Small intestine (tissue), 7 donors: ENCODE results near the gene UBE3B. TPM values are rescaled to one million over a fixed set of nuclear protein-coding genes. Genes with fewer than 3 reads are reported as not detected.
A peak's percentile ranks its signal among the peaks of the same experiment; 100 is the strongest.
"Not testable (repeated sequence)": the region's sequence is repeated elsewhere in the genome, so short reads cannot be mapped to it uniquely, and the experiment has no call there.

Experiments
- DNase-seq, 2 donors: peaks; one replicate each; pipeline versions ENCODE4 v3.0.0 to v3.0.0-alpha.2; 2013
- FAIRE-seq: peaks from 2 replicates; lab custom pipeline; 2012; peaks lifted over from hg19 to GRCh38; lab: Jason Lieb, UNC
- H3K27ac ChIP-seq, 3 donors: one replicate each; pipeline ENCODE4 v1.5.1; 2013; ENCODE audit warnings: low read length in 2 of 3, mild to moderate bottlenecking in 2 of 3, control low read depth in 1 of 3, inconsistent platforms in 1 of 3, low read depth in 1 of 3, moderate library complexity in 1 of 3
- H3K27me3 ChIP-seq, 3 donors: one replicate each; pipeline ENCODE4 v1.6.1; 2013; ENCODE audit warnings: low read length in 3 of 3, inconsistent platforms in 1 of 3; ENCODE audit not compliant: control insufficient read depth in 3 of 3, insufficient read depth in 3 of 3
- H3K36me3 ChIP-seq, 3 donors: one replicate each; pipeline ENCODE4 v1.6.1; 2013; ENCODE audit warnings: low read length in 3 of 3, inconsistent platforms in 1 of 3, low read depth in 1 of 3, mild to moderate bottlenecking in 1 of 3, moderate library complexity in 1 of 3; ENCODE audit not compliant: control insufficient read depth in 3 of 3, insufficient read depth in 2 of 3
- H3K4me1 ChIP-seq, 3 donors: one replicate each; pipeline ENCODE4 v1.6.1; 2013; ENCODE audit warnings: low read length in 2 of 3, inconsistent platforms in 1 of 3, low read depth in 1 of 3, mild to moderate bottlenecking in 1 of 3, moderate library complexity in 1 of 3; ENCODE audit not compliant: control insufficient read depth in 3 of 3, insufficient read depth in 2 of 3
- H3K4me3 ChIP-seq, 3 donors: one replicate each; pipeline ENCODE4 v1.5.1; 2013; ENCODE audit warnings: low read length in 3 of 3, control low read depth in 1 of 3, inconsistent platforms in 1 of 3, low read depth in 1 of 3, mild to moderate bottlenecking in 1 of 3, moderate library complexity in 1 of 3
- H3K9me3 ChIP-seq, 2 donors: one replicate each; pipeline ENCODE4 v1.6.1; 2013; ENCODE audit warnings: low read depth in 1 of 2, low read length in 1 of 2; ENCODE audit not compliant: control insufficient read depth in 2 of 2, insufficient read depth in 1 of 2
- WGBS, 3 donors: extraction: QIAGEN DNeasy Blood & Tissue Kit; methylation state at CpG; one replicate each; pipeline ENCODE4 v1.1.7; 2013; 5-methylcytosine and 5-hydroxymethylcytosine counted together
- polyA plus RNA-seq, 4 donors: library from polyadenylated mRNA; stranded (reverse) in 3 of 4; unstranded in 1 of 4; fragments of 200-250 nt in 3 of 4; fragments of 120-200 nt in 1 of 4; gene quantifications; one replicate each; pipeline versions ENCODE4 v1.2.1 to v1.2.3, GENCODE V29; 2013
- donor health status: healthy with polysubstance abuse.
- donor health status: control.
- donor health status: control.
- donor health status: Bipolar disorder and iron deficiency.
- donor health status: healthy.

UBE3B gene
- polyA plus RNA-seq, 4 donors, result 13.0 to 33.2 (median 13.3) TPM

DNA sequence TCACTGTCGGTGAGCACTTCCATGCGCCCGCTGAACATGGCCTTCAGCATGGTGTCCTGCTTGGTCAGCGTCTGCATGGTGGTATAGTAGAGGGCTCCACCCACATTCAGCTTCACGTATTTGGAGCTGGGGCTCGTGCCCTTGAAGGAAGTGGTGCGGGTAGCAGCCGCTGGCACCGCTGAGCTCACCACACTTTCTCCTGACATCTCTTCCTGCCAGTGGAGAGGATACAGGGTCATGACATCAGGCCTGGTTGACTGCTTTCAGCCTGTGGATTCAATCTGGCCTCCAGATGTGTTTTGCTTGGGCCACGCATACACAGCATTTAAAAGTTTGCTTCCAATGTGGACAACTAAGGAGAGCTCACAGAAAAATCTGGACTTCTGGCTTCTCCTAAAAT lies 7.9 kb upstream of the UBE3B start:
- no peak for FAIRE-seq
- no peaks in the 10 kb centered on the region for H3K27me3 ChIP-seq
- WGBS, 3 donors, result 87 to 94% (median 92%) methylated on average over 10 of the region's 10 CpGs
- no peaks in the 10 kb centered on the region for H3K4me1 ChIP-seq
- H3K36me3 ChIP-seq, result peaks cover 4 to 48% (median 5%) of the 10 kb centered on the region in 3 donors
- H3K27ac ChIP-seq, result no peak overlapping the region
- H3K9me3 ChIP-seq, result no peaks in the 10 kb centered on the region
- DNase-seq, result no peak
- no peak overlapping the region for H3K4me3 ChIP-seq

DNA sequence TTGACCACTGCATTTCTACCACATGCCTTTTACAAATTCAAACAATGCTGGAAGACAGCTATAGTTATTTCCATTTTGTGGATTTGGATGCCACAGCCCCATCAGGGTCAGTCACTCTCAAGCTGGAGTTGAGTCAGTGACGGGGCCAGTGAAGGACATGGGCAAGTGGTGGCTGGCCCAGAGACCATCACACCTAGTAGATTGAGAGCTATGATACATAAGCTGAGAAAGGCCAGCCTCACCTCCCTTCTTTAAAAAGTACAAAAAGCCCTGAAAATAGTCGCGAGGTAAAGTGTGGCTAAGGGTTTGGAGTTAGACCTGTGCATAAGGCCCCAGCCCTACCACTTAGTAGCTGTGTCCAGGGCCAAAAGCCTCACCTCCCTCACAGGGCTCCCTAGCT lies 4.4 kb upstream of the UBE3B start:
- FAIRE-seq (no peak), DNase-seq (no peak)

DNA sequence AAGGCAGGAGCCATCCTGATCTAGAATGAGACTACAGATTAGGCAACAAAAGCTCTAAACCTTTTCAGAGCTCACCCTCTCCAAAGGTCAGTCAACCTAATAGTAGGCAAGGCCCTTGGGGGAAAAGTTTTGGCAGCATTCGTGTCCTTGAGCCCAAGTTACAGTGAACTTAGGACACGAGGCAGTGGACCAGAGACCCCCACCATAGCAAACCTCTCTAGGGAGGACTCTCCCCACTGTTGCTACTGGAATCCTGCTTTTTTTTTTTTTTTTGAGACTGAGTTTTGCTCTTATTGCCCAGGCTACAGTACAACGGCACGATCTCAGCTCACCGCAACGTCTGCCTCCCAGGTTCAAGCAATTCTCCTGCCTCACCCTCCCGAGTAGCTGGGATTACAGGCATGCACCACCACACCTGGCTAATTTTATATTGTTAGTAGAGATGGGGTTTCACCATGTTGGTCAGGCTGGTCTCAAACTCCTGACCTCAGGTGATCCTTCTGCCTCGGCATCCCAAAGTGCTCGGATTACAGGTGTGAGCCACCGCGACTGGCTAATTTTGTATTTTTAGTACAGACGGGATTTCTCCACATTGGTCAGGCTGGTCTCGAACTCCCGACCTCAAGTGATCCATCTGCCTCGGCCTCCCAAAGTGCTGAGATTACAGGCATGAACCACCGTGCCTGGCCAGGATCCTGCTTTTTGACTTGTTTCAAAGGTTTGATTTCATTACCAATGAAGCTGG lies 3.7 kb upstream of the UBE3B start:
- not testable (repeated sequence) for H3K9me3 ChIP-seq, FAIRE-seq, DNase-seq, H3K4me3 ChIP-seq, H3K27ac ChIP-seq, H3K27me3 ChIP-seq, H3K4me1 ChIP-seq
- 92 to 93% (median 93%) methylated on average over 16 of the region's 16 CpGs for WGBS, 3 donors
- H3K36me3 ChIP-seq, result peaks cover 0 to 19% (median 2%) of the 10 kb centered on the region in 3 donors

More for the DNA sequence above, 4.4 kb upstream of the UBE3B start:
- Histone ChIP-seq H3K9me3 (no peaks in the 10 kb centered on the region), H3K27me3 (no peaks in the 10 kb centered on the region), H3K36me3 (peaks cover 0 to 24% (median 2%) of the 10 kb centered on the region in 3 donors), H3K27ac (no peak overlapping the region), H3K4me3 (no peak overlapping the region), H3K4me1 (peaks cover 0 to 6% (median 6%) of the 10 kb centered on the region in 3 donors)
- 90 to 98% (median 94%) methylated on average over 3 of the region's 3 CpGs for WGBS, 3 donors

DNA sequence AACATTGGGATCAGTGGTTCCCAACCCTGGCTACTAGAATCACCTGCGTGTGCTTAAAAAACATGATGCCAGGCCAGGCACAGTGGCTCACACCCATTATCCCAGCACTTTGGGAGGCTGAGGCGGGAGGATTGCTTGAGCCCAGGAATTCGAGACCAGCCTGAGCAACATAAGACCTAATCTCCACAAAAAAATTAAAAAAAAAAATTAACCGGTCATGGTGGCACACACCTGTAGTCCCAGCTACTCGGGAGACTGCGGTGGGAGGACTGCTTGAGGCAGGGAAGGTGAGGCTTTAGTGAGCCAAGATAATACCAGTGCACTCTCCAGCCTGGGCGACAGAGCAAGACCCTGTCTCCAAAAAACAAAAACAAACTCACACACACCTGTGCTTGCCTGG lies 2.3 kb upstream of the UBE3B start:
- WGBS, 3 donors, result 89 to 96% (median 91%) methylated on average over 7 of the region's 7 CpGs
- no peak for DNase-seq
- H3K27ac ChIP-seq, result no peak overlapping the region
- H3K27me3 ChIP-seq, result no peaks in the 10 kb centered on the region
- H3K4me1 ChIP-seq, result peaks cover 0 to 11% (median 6%) of the 10 kb centered on the region in 3 donors
- FAIRE-seq, result no peak
- H3K4me3 ChIP-seq, result no peak overlapping the region
- H3K36me3 ChIP-seq, result peaks cover 0 to 9% (median 2%) of the 10 kb centered on the region in 3 donors
- H3K9me3 ChIP-seq, result no peaks in the 10 kb centered on the region

DNA sequence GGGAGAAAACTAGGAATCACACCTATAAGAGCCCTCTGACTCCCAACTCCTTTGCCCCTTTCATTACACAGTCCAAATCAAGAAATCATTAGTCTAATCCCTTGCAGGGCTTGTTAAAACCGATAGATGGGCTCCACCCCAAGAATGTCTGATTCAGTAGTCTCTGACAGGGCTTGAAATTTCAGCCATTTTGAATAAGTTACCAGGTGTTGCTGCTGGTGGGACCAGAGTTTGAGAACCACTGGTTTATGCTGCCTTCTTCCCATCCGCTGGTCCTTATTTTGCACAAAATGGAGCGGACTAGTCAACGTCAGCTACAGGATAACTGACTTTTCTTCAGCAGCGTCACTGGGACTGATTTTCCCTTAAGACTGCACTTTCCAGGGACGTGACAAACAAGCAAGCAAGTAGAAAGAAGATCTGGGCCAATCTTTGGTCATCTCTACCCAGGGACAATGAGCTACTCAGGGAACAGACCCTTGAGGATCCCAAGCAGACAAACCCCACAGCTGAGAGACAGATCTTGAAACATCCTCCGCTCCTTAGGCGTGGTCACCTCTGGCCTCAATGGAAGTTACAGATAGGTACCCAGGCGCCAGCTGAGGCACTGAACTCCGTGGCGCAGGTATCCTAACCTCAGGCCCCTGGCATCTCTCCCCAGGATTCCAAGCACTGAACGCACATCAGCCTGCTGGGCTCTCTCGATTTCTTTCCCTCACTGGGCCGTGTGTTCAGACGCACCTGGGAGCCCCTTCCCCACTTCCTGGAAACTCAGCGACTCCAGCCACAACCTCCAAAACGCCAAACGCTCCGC lies 1.2 kb upstream of the UBE3B start:
- H3K27ac ChIP-seq, result peak overlapping the region in 1 of 3 donors; percentile 98
- peaks cover 0 to 7% (median 0%) of the 10 kb centered on the region in 3 donors for H3K36me3 ChIP-seq
- DNase-seq, result peak in 1 of 2 donors; percentile 21
- H3K27me3 ChIP-seq, result no peaks in the 10 kb centered on the region
- peak overlapping the region; percentile 83 to 97 (median 94) for H3K4me3 ChIP-seq
- WGBS, 3 donors, result 16 to 20% (median 17%) methylated on average over 19 of the region's 19 CpGs
- FAIRE-seq, result no peak
- no peaks in the 10 kb centered on the region for H3K9me3 ChIP-seq
- H3K4me1 ChIP-seq, result peaks cover 0 to 11% (median 6%) of the 10 kb centered on the region in 3 donors

DNA sequence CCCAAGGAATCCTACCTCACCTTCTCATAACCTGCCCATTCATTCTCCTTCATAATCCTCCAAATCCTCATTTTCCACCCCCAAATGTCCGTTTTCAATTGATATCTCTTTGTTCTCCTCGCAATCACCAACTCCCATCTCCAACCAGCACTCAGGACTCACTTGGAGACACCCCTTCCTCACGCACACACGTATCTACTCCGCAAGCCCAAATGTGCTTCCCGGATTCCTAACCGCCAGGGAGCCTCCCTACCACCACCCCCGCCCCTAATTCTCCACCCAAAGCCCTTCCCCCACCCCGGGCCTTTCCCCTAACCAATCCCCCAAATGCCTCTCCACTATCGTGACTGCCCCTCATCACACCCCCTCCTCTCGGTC lies 638 bp upstream of the UBE3B start:
- Histone ChIP-seq H3K27ac (peak overlapping the region in 2 of 3 donors; percentile 86 to 98), H3K4me1 (peaks cover 0 to 11% (median 6%) of the 10 kb centered on the region in 3 donors), H3K27me3 (no peaks in the 10 kb centered on the region), H3K36me3 (peaks cover 0 to 7% (median 0%) of the 10 kb centered on the region in 3 donors), H3K4me3 (peak overlapping the region; percentile 83 to 97 (median 94)), H3K9me3 (no peaks in the 10 kb centered on the region)
- 0 to 1% (median 1%) methylated on average over 11 of the region's 11 CpGs for WGBS, 3 donors
- DNase-seq (no peak), FAIRE-seq (no peak)

DNA sequence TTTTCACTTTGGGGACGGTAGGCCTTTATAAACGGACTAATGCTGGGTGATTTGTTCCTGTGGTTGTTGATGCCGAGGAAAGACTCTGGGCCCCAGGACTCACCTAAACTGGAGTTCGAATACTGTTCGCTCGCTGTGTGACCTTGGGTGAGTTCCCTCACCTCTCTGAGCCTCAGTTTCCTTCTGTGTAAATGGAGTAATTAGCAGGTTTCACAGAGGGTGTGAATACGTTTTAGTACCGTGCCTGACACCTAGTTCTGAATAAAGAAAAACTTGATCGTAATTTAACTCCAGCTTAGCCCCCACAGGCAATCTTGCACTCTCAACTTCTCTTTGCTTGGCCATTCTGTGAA lies 505 bp downstream of the UBE3B start:
- Histone ChIP-seq H3K4me1 (peaks cover 0 to 11% (median 6%) of the 10 kb centered on the region in 3 donors), H3K9me3 (no peaks in the 10 kb centered on the region), H3K36me3 (peaks cover 0 to 4% (median 0%) of the 10 kb centered on the region in 3 donors), H3K27me3 (no peaks in the 10 kb centered on the region), H3K27ac (peak overlapping the region in 2 of 3 donors; percentile 86 to 98), H3K4me3 (peak overlapping the region; percentile 83 to 97 (median 94))
- 1 to 4% (median 2%) methylated on average over 9 of the region's 9 CpGs for WGBS, 3 donors
- DNase-seq (no peak), FAIRE-seq (no peak)

DNA sequence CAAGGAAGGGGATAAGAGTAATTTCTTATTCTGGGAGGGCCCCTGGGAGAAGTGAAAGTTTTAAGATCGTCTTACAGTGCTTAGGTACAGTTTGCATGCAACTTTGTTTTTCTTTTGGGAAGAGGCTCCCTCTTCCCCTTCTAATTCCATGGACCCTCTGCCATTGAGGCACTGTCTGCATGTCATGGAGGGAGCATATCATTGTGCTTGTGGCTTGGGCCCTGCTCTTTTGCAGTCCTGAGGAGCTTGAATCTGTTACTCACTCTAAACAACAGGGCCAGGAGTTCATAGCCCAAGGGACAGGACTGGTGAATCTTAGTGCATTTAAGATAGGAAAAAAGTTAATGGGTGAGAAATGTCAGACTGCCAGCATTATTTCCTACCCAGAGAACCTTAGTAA lies 2.3 kb downstream of the UBE3B start:
- Histone ChIP-seq H3K27me3 (no peaks in the 10 kb centered on the region), H3K9me3 (no peaks in the 10 kb centered on the region), H3K4me3 (no peak overlapping the region), H3K27ac (no peak overlapping the region), H3K4me1 (peaks cover 0 to 11% (median 6%) of the 10 kb centered on the region in 3 donors), H3K36me3 (peaks cover 0 to 14% (median 3%) of the 10 kb centered on the region in 3 donors)
- DNase-seq (no peak), FAIRE-seq (no peak)
- 60 to 79% (median 64%) methylated on average over 1 of the region's 1 CpG for WGBS, 3 donors
